ENCODE results near the gene LSG1. TPM values are rescaled to one million over a fixed set of nuclear protein-coding genes. Genes with fewer than 3 reads are reported as not detected.
A peak's percentile ranks its signal among the peaks of the same experiment; 100 is the strongest.

The LSG1 gene
- total and polyA plus RNA-seq, 2 experiments from 2014 or later = 26.9 to 36.5 TPM

DNA sequence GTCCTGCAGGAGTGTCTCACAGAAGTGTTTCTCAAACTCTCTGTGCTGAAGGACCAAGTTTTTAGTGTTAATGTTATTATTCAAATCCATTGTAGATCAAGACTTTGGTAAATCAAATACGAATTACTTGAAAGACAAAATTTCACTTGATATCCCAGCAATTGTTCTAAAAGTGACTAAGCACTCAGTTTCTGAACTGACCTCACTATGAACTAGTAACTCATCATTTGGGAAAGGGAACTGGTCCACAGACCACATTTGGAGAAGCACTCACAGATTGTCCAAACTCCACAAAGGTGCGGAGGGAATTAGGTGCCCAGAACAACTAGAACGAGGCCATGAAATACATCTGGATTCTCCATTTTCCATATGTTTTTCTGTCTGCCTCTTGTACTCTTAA, 39.3 kb upstream of the LSG1 start:
- in situ Hi-C loops (cut with MboI) = no loop called here
- Histone ChIP-seq H2AFZ (no peak overlapping the region), H3K4me1 (ENCODE audit: insufficient read depth) (no peaks in the 10 kb centered on the region), H3K9me3 (ENCODE audit: low read depth) (no peaks in the 10 kb centered on the region), H3K4me2 (ENCODE audit: unreplicated experiment) (no peak overlapping the region), H3K9ac (no peak overlapping the region), H3K27me3 (replicated peaks; ENCODE audit: insufficient read depth) (peaks cover 5% of the 10 kb centered on the region; the same call in 1 of the 2 replicates), H3K4me3 (no peak overlapping the region), H3K27ac (no peak overlapping the region), H3F3A (ENCODE audit: insufficient read depth) (no peaks in the 10 kb centered on the region), H3K79me2 (ENCODE audit: insufficient read depth) (no peaks in the 10 kb centered on the region), H4K20me1 (ENCODE audit: insufficient read depth) (no peaks in the 10 kb centered on the region), H3K36me3 (ENCODE audit: low read depth) (no peaks in the 10 kb centered on the region), H3K9me2 (ENCODE audit: insufficient read depth) (no peaks in the 10 kb centered on the region)
- peak; percentile 17 for DNase-seq
- TF ChIP-seq EZH2 (IDR thresholded peaks at IDR 0.05; ENCODE audit: insufficient read depth, poor library complexity, severe bottlenecking) (no peak), EZH2phosphoT487 (IDR thresholded peaks at IDR 0.05; ENCODE audit: insufficient read depth, low read depth) (no peak)
- 79 to 83% methylated on average over 3 of the region's 3 CpGs for WGBS, 2 experiments (ENCODE audit: low coverage in 1 of 2, low lambda C conversion rate in 2 of 2, missing lambda C conversion rate in 2 of 2)

DNA sequence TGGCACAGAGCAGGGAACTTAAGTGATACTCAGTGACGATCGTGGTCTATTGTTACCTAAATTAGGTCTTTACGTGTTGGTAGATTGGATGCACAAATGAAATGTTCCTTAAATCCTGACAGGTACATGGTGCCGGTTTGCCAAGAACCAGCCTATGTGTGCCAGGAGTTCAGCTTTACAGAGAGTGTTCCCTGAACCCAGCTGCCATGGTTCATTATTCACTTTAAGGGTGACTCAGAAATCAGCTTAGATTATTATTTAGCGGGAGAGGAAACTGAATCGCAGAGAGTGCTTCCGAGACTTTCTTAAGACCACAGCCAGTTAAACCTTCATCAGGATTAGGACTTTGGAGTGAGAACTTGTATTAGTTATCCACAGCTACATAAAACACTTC, 35.2 kb upstream of the LSG1 start:
- 91 to 93% methylated on average over 7 of the region's 7 CpGs for WGBS, 2 experiments (ENCODE audit: low coverage in 1 of 2, low lambda C conversion rate in 2 of 2, missing lambda C conversion rate in 2 of 2)

DNA sequence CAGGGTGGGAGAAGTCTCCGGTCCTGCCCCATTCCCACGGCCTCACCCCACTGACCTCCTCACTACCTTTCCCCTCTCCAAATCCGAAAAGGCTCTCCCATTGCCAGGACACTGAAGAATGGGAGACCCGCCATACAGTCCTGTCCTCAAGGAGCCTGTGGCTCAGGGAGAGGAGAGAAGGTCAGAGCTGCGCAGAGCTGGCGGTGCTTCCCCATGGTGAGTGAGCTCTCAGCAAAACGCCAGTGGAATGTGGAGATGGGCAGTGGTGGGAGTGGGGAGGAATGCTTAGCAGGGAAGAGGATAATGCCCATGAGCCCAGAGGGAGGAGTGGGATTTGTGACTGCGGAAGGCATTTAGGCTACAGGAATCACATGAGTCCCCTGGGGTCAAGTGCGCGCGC, 33.8 kb upstream of the LSG1 start:
- H3K9me3 ChIP-seq (ENCODE audit: low read depth) = no peaks in the 10 kb centered on the region
- no peaks in the 10 kb centered on the region for H3K79me2 ChIP-seq (ENCODE audit: insufficient read depth)
- TF ChIP-seq EZH2phosphoT487 (IDR thresholded peaks at IDR 0.05; ENCODE audit: insufficient read depth, low read depth) (no peak), EZH2 (IDR thresholded peaks at IDR 0.05; ENCODE audit: insufficient read depth, poor library complexity, severe bottlenecking) (no peak)
- in situ Hi-C loops (cut with MboI) = no loop called here
- no peak for DNase-seq
- H3K4me3 ChIP-seq = no peak overlapping the region
- H3F3A ChIP-seq (ENCODE audit: insufficient read depth) = no peaks in the 10 kb centered on the region
- H3K4me2 ChIP-seq (ENCODE audit: unreplicated experiment) = no peak overlapping the region
- no peaks in the 10 kb centered on the region for H3K9me2 ChIP-seq (ENCODE audit: insufficient read depth)
- WGBS, 2 experiments (ENCODE audit: low coverage in 1 of 2, low lambda C conversion rate in 2 of 2, missing lambda C conversion rate in 2 of 2) = 74 to 83% methylated on average over 11 of the region's 11 CpGs
- H3K27me3 ChIP-seq (replicated peaks; ENCODE audit: insufficient read depth) = no peaks in the 10 kb centered on the region; the same call in 1 of the 2 replicates
- H3K27ac ChIP-seq = no peak overlapping the region
- no peak overlapping the region for H2AFZ ChIP-seq
- no peak overlapping the region for H3K9ac ChIP-seq
- no peaks in the 10 kb centered on the region for H3K4me1 ChIP-seq (ENCODE audit: insufficient read depth)
- no peaks in the 10 kb centered on the region for H3K36me3 ChIP-seq (ENCODE audit: low read depth)
- no peaks in the 10 kb centered on the region for H4K20me1 ChIP-seq (ENCODE audit: insufficient read depth)

More for the DNA sequence above, 35.2 kb upstream of the LSG1 start:
- no peaks in the 10 kb centered on the region; the same call in 1 of the 2 replicates for H3K27me3 ChIP-seq (replicated peaks; ENCODE audit: insufficient read depth)
- H3K79me2 ChIP-seq (ENCODE audit: insufficient read depth) = no peaks in the 10 kb centered on the region
- H3K4me3 ChIP-seq = no peak overlapping the region
- no peaks in the 10 kb centered on the region for H3K4me1 ChIP-seq (ENCODE audit: insufficient read depth)
- no peaks in the 10 kb centered on the region for H3K9me3 ChIP-seq (ENCODE audit: low read depth)
- H2AFZ ChIP-seq = no peak overlapping the region
- no peaks in the 10 kb centered on the region for H4K20me1 ChIP-seq (ENCODE audit: insufficient read depth)
- no peak overlapping the region for H3K27ac ChIP-seq
- no peak for DNase-seq
- in situ Hi-C loops (cut with MboI) = no loop called here
- no peaks in the 10 kb centered on the region for H3K36me3 ChIP-seq (ENCODE audit: low read depth)
- H3K4me2 ChIP-seq (ENCODE audit: unreplicated experiment) = no peak overlapping the region
- no peak overlapping the region for H3K9ac ChIP-seq
- no peaks in the 10 kb centered on the region for H3F3A ChIP-seq (ENCODE audit: insufficient read depth)
- no peak for TF ChIP-seq EZH2 (IDR thresholded peaks at IDR 0.05; ENCODE audit: insufficient read depth, poor library complexity, severe bottlenecking)
- no peaks in the 10 kb centered on the region for H3K9me2 ChIP-seq (ENCODE audit: insufficient read depth)

GRCh38 chr3:194705227-194705626, 33.2 kb upstream of the LSG1 start:
- Histone ChIP-seq H3K4me3 (no peak overlapping the region), H3K4me1 (ENCODE audit: insufficient read depth) (no peaks in the 10 kb centered on the region), H3K4me2 (ENCODE audit: unreplicated experiment) (no peak overlapping the region), H3K27me3 (replicated peaks; ENCODE audit: insufficient read depth) (no peaks in the 10 kb centered on the region; the same call in 1 of the 2 replicates), H3K9ac (no peak overlapping the region), H3K9me2 (ENCODE audit: insufficient read depth) (no peaks in the 10 kb centered on the region), H3K79me2 (ENCODE audit: insufficient read depth) (no peaks in the 10 kb centered on the region), H3K27ac (no peak overlapping the region), H3F3A (ENCODE audit: insufficient read depth) (no peaks in the 10 kb centered on the region), H4K20me1 (ENCODE audit: insufficient read depth) (no peaks in the 10 kb centered on the region), H2AFZ (no peak overlapping the region), H3K36me3 (ENCODE audit: low read depth) (no peaks in the 10 kb centered on the region), H3K9me3 (ENCODE audit: low read depth) (no peaks in the 10 kb centered on the region)
- 61 to 65% methylated on average over 8 of the region's 8 CpGs for WGBS, 2 experiments (ENCODE audit: low coverage in 1 of 2, low lambda C conversion rate in 2 of 2, missing lambda C conversion rate in 2 of 2)
- in situ Hi-C loops (cut with MboI) = no loop called here
- no peak for DNase-seq
- TF ChIP-seq EZH2 (IDR thresholded peaks at IDR 0.05; ENCODE audit: insufficient read depth, poor library complexity, severe bottlenecking) = no peak
- TF ChIP-seq EZH2phosphoT487 (IDR thresholded peaks at IDR 0.05; ENCODE audit: insufficient read depth, low read depth) = no peak

- H3K4me2 ChIP-seq (ENCODE audit: unreplicated experiment) = no peak overlapping the region
- H3K9ac ChIP-seq = no peak overlapping the region
- peaks cover 2% of the 10 kb centered on the region; the same call in 1 of the 2 replicates for H3K27me3 ChIP-seq (replicated peaks; ENCODE audit: insufficient read depth)
- no peaks in the 10 kb centered on the region for H3K36me3 ChIP-seq (ENCODE audit: low read depth)
- no peaks in the 10 kb centered on the region for H3K9me2 ChIP-seq (ENCODE audit: insufficient read depth)
- no peak for DNase-seq
- no peaks in the 10 kb centered on the region for H3K4me1 ChIP-seq (ENCODE audit: insufficient read depth)
- in situ Hi-C loops (cut with MboI) = no loop called here
- no peaks in the 10 kb centered on the region for H3K9me3 ChIP-seq (ENCODE audit: low read depth)
- H4K20me1 ChIP-seq (ENCODE audit: insufficient read depth) = no peaks in the 10 kb centered on the region
- TF ChIP-seq EZH2phosphoT487 (IDR thresholded peaks at IDR 0.05; ENCODE audit: insufficient read depth, low read depth) (no peak), EZH2 (IDR thresholded peaks at IDR 0.05; ENCODE audit: insufficient read depth, poor library complexity, severe bottlenecking) (no peak)
- H3K27ac ChIP-seq = no peak overlapping the region
- no peaks in the 10 kb centered on the region for H3K79me2 ChIP-seq (ENCODE audit: insufficient read depth)
- no peak overlapping the region for H3K4me3 ChIP-seq
- no peak overlapping the region for H2AFZ ChIP-seq
- 78% methylated on average over 9 of the region's 9 CpGs for WGBS, 2 experiments (ENCODE audit: low coverage in 1 of 2, low lambda C conversion rate in 2 of 2, missing lambda C conversion rate in 2 of 2)
- H3F3A ChIP-seq (ENCODE audit: insufficient read depth) = no peaks in the 10 kb centered on the region
These were observed 30.6 kb upstream of the LSG1 start for GRCh38 chr3:194702545-194702944.

Measured in GM23248 (cell line).